ENCODE measurements around the gene OTOF. TPM values are rescaled to one million over a fixed set of nuclear protein-coding genes. Genes with fewer than 3 reads are reported as not detected.

OTOF gene
- total and polyA plus RNA-seq, 2 experiments from 2014 or later: 0.10 to 0.33 TPM

GRCh38 chr2:26507932-26508331 lies 30.0 kb upstream of the OTOF start:
- H3K27me3 ChIP-seq: peaks cover 5% of the 10 kb centered on the region
- WGBS (ENCODE audit: low lambda C conversion rate, missing lambda C conversion rate): 81% methylated on average over 5 of the region's 5 CpGs
- no peak for TF ChIP-seq CTCF (IDR thresholded peaks at IDR 0.05; ENCODE audit: poor library complexity)
- TF ChIP-seq EZH2 (IDR thresholded peaks at IDR 0.05; ENCODE audit: borderline replicate concordance): no peak
- TF ChIP-seq EZH2phosphoT487 (IDR thresholded peaks at IDR 0.05; ENCODE audit: low read depth, severe bottlenecking, unreplicated experiment): no peak

GRCh38 chr2:26507088-26507487 lies 29.2 kb upstream of the OTOF start:
- Histone ChIP-seq H3K4me1 (ENCODE audit: insufficient read depth) (no peaks in the 10 kb centered on the region), H3K9me2 (replicated peaks; ENCODE audit: insufficient read depth) (no peaks in the 10 kb centered on the region), H3K36me3 (replicated peaks; ENCODE audit: insufficient read depth, low read depth) (no peaks in the 10 kb centered on the region), H3K4me2 (no peak overlapping the region), H3K79me2 (no peaks in the 10 kb centered on the region), H2AFZ (no peak overlapping the region), H3K27me3 (peaks cover 5% of the 10 kb centered on the region), H3K9me3 (ENCODE audit: low read depth) (no peaks in the 10 kb centered on the region), H3K4me3 (no peak overlapping the region), H3K27ac (no peak overlapping the region), H4K20me1 (ENCODE audit: insufficient read depth, poor library complexity, severe bottlenecking) (no peaks in the 10 kb centered on the region)
- no peak for DNase-seq (ENCODE audit: low spot score)
- TF ChIP-seq EZH2 (IDR thresholded peaks at IDR 0.05; ENCODE audit: borderline replicate concordance): no peak
- TF ChIP-seq CTCF (IDR thresholded peaks at IDR 0.05; ENCODE audit: poor library complexity): no peak
- TF ChIP-seq EZH2phosphoT487 (IDR thresholded peaks at IDR 0.05; ENCODE audit: low read depth, severe bottlenecking, unreplicated experiment): no peak

More at GRCh38 chr2:26507932-26508331, 30.0 kb upstream of the OTOF start:
- Histone ChIP-seq H3K79me2 (no peaks in the 10 kb centered on the region), H3K4me2 (no peak overlapping the region), H3K27ac (no peak overlapping the region), H2AFZ (no peak overlapping the region), H4K20me1 (ENCODE audit: insufficient read depth, poor library complexity, severe bottlenecking) (no peaks in the 10 kb centered on the region), H3K9me2 (replicated peaks; ENCODE audit: insufficient read depth) (no peaks in the 10 kb centered on the region), H3K36me3 (replicated peaks; ENCODE audit: insufficient read depth, low read depth) (no peaks in the 10 kb centered on the region), H3K4me1 (ENCODE audit: insufficient read depth) (no peaks in the 10 kb centered on the region), H3K9me3 (ENCODE audit: low read depth) (no peaks in the 10 kb centered on the region), H3K4me3 (no peak overlapping the region)
- DNase-seq (ENCODE audit: low spot score): no peak

- H3K27ac ChIP-seq: no peak overlapping the region
- peaks cover 5% of the 10 kb centered on the region for H3K27me3 ChIP-seq
- 92% methylated on average over 4 of the region's 4 CpGs for WGBS (ENCODE audit: low lambda C conversion rate, missing lambda C conversion rate)
- no peak overlapping the region for H3K4me2 ChIP-seq
- no peaks in the 10 kb centered on the region for H3K36me3 ChIP-seq (replicated peaks; ENCODE audit: insufficient read depth, low read depth)
- DNase-seq (ENCODE audit: low spot score): no peak
- TF ChIP-seq EZH2 (IDR thresholded peaks at IDR 0.05; ENCODE audit: borderline replicate concordance) (no peak), CTCF (IDR thresholded peaks at IDR 0.05; ENCODE audit: poor library complexity) (no peak), EZH2phosphoT487 (IDR thresholded peaks at IDR 0.05; ENCODE audit: low read depth, severe bottlenecking, unreplicated experiment) (no peak)
- no peak overlapping the region for H3K4me3 ChIP-seq
- no peaks in the 10 kb centered on the region for H3K4me1 ChIP-seq (ENCODE audit: insufficient read depth)
- no peaks in the 10 kb centered on the region for H3K79me2 ChIP-seq
- H3K9me2 ChIP-seq (replicated peaks; ENCODE audit: insufficient read depth): no peaks in the 10 kb centered on the region
- no peaks in the 10 kb centered on the region for H3K9me3 ChIP-seq (ENCODE audit: low read depth)
- H2AFZ ChIP-seq: no peak overlapping the region
- no peaks in the 10 kb centered on the region for H4K20me1 ChIP-seq (ENCODE audit: insufficient read depth, poor library complexity, severe bottlenecking)
These were observed 28.4 kb upstream of the OTOF start for GRCh38 chr2:26506279-26506678.

GRCh38 chr2:26504002-26504401 lies 26.1 kb upstream of the OTOF start:
- H3K27ac ChIP-seq: no peak overlapping the region
- H3K79me2 ChIP-seq: no peaks in the 10 kb centered on the region
- 68% methylated on average over 13 of the region's 13 CpGs for WGBS (ENCODE audit: low lambda C conversion rate, missing lambda C conversion rate)
- H3K9me3 ChIP-seq (ENCODE audit: low read depth): no peaks in the 10 kb centered on the region
- peaks cover 5% of the 10 kb centered on the region for H3K27me3 ChIP-seq
- H3K4me1 ChIP-seq (ENCODE audit: insufficient read depth): no peaks in the 10 kb centered on the region
- H3K9me2 ChIP-seq (replicated peaks; ENCODE audit: insufficient read depth): no peaks in the 10 kb centered on the region
- DNase-seq (ENCODE audit: low spot score): no peak
- no peak for TF ChIP-seq EZH2phosphoT487 (IDR thresholded peaks at IDR 0.05; ENCODE audit: low read depth, severe bottlenecking, unreplicated experiment)
- TF ChIP-seq EZH2 (IDR thresholded peaks at IDR 0.05; ENCODE audit: borderline replicate concordance): no peak
- no peak for TF ChIP-seq CTCF (IDR thresholded peaks at IDR 0.05; ENCODE audit: poor library complexity)
- no peaks in the 10 kb centered on the region for H3K36me3 ChIP-seq (replicated peaks; ENCODE audit: insufficient read depth, low read depth)
- peak overlapping the region; percentile 61 for H2AFZ ChIP-seq
- H3K4me3 ChIP-seq: no peak overlapping the region
- H3K4me2 ChIP-seq: peak overlapping the region; percentile 80
- H4K20me1 ChIP-seq (ENCODE audit: insufficient read depth, poor library complexity, severe bottlenecking): no peaks in the 10 kb centered on the region
